Calu3 (cell line): ENCODE data around the gene GOLGA7B. TPM values are rescaled to one million over a fixed set of nuclear protein-coding genes. Genes with fewer than 3 reads are reported as not detected.

Experiments
- BruUV-seq: library from RNA; stranded (reverse); fragments of 400-500 nt; replicated peaks from 2 replicates; lab custom pipeline; 2021; lab: Mats Ljungman, UMichigan
- CTCF ChIA-PET: fragments of 300-600 bp; sonication (Branson Sonifier 250); formaldehyde crosslinking; loops from one replicate; lab custom pipeline; 2022; ENCODE audit warnings: antibody characterized with exemption; lab: Charles Lee
- DNase-seq: peaks from one replicate; pipeline ENCODE4 v3.0.0; 2022
- H3K27ac Mint-ChIP-seq: one replicate; pipeline ENCODE4 v1.8.0; 2022; ENCODE audit warnings: mixed read lengths; ENCODE audit not compliant: unreplicated experiment
- H3K27me3 Mint-ChIP-seq: one replicate; pipeline ENCODE4 v1.8.0; 2022; ENCODE audit warnings: mixed read lengths; ENCODE audit not compliant: unreplicated experiment
- H3K36me3 Mint-ChIP-seq: one replicate; pipeline ENCODE4 v1.8.0; 2022; ENCODE audit warnings: mild to moderate bottlenecking, moderate library complexity, mixed read lengths; ENCODE audit not compliant: insufficient read depth, unreplicated experiment
- H3K4me1 Mint-ChIP-seq: one replicate; pipeline ENCODE4 v1.8.0; 2022; ENCODE audit warnings: mild to moderate bottlenecking, low read depth, mixed read lengths; ENCODE audit not compliant: unreplicated experiment
- H3K4me3 Mint-ChIP-seq: one replicate; pipeline ENCODE4 v1.8.0; 2022; ENCODE audit warnings: mild to moderate bottlenecking, low read depth, moderate library complexity, mixed read lengths; ENCODE audit not compliant: unreplicated experiment
- H3K9me3 Mint-ChIP-seq: one replicate; pipeline ENCODE4 v1.8.0; 2022; ENCODE audit warnings: low read depth, mixed read lengths; ENCODE audit not compliant: unreplicated experiment
- CTCF ChIP-seq: fragments of 200-600 bp; IDR thresholded peaks from one replicate; pipeline ENCODE4 v1.8.0; 2022; ENCODE audit warnings: antibody characterized with exemption; ENCODE audit not compliant: unreplicated experiment
- intact Hi-C: fragments of 100-400 bp; cut with micrococcal nuclease; formaldehyde crosslinking; loops from one replicate; pipeline ENCODE4 v1.10.0; 2022; ENCODE audit not compliant: unreplicated experiment
- total RNA-seq: library from RNA; stranded (reverse); gene quantifications from 2 replicates; pipeline ENCODE4 v1.2.3, GENCODE V29; 2022

Gene GOLGA7B
- total RNA-seq, 1 experiment from 2014 or later, result 1.0 TPM

- peaks cover 6% of the 10 kb centered on the region for H3K4me1 Mint-ChIP-seq
- DNase-seq, result no peak
- peaks cover 4% of the 10 kb centered on the region for H3K36me3 Mint-ChIP-seq
- intact Hi-C loops, result loop anchor here (1.0 kb wide), 1 partner anchor 127 kb away; no protein-coding TSS in a partner anchor
- TF ChIP-seq CTCF, result no peak
- no peak overlapping the region for H3K27ac Mint-ChIP-seq
- no TSS peak for BruUV-seq
- H3K9me3 Mint-ChIP-seq, result no peaks in the 10 kb centered on the region
- CTCF ChIA-PET, result interaction anchor here (0.8 to 1.9 kb wide), 4 partner anchors 10 to 127 kb away, joined by 3 to 25 read pairs (median 3); no protein-coding TSS in a partner anchor
- H3K27me3 Mint-ChIP-seq, result peaks cover 54% of the 10 kb centered on the region
- no peak overlapping the region for H3K4me3 Mint-ChIP-seq
Observed at GRCh38 chr10:97914171-97914836, 64.7 kb downstream of the GOLGA7B start.

- Mint-ChIP-seq H3K27me3 (peaks cover 58% of the 10 kb centered on the region), H3K4me3 (no peak overlapping the region), H3K9me3 (no peaks in the 10 kb centered on the region), H3K4me1 (peaks cover 8% of the 10 kb centered on the region), H3K27ac (no peak overlapping the region), H3K36me3 (peaks cover 4% of the 10 kb centered on the region)
- intact Hi-C loops, result loop anchor here (1.0 kb wide), 1 partner anchor 126 kb away; no protein-coding TSS in a partner anchor
- BruUV-seq, result no TSS peak
- CTCF ChIA-PET, result interaction anchor here (0.7 to 1.9 kb wide), 5 partner anchors 9 to 962 kb away, joined by 3 to 25 read pairs (median 3); no protein-coding TSS in a partner anchor
- TF ChIP-seq CTCF, result peak; percentile 75
- peak; percentile 82 for DNase-seq
Observed at GRCh38 chr10:97914837-97915211, 65.2 kb downstream of the GOLGA7B start.

- TF ChIP-seq CTCF, result no peak
- DNase-seq, result no peak
- no peak overlapping the region for H3K27ac Mint-ChIP-seq
- H3K9me3 Mint-ChIP-seq, result no peaks in the 10 kb centered on the region
- BruUV-seq, result no TSS peak
- peaks cover 10% of the 10 kb centered on the region for H3K4me1 Mint-ChIP-seq
- peaks cover 57% of the 10 kb centered on the region for H3K27me3 Mint-ChIP-seq
- no peak overlapping the region for H3K4me3 Mint-ChIP-seq
- peaks cover 4% of the 10 kb centered on the region for H3K36me3 Mint-ChIP-seq
- intact Hi-C loops, result no loop called here
- CTCF ChIA-PET, result interaction anchor here (0.7 to 1.9 kb wide), 5 partner anchors 8 to 962 kb away, joined by 3 to 25 read pairs (median 3); no protein-coding TSS in a partner anchor
Observed at GRCh38 chr10:97915346-97916131, 65.9 kb downstream of the GOLGA7B start.

GRCh38 chr10:97916586-97916985 is 66.9 kb downstream of the GOLGA7B start:
- BruUV-seq, result no TSS peak
- TF ChIP-seq CTCF, result no peak
- Mint-ChIP-seq H3K36me3 (peaks cover 4% of the 10 kb centered on the region), H3K9me3 (no peaks in the 10 kb centered on the region), H3K27me3 (peaks cover 47% of the 10 kb centered on the region), H3K4me1 (peaks cover 20% of the 10 kb centered on the region), H3K27ac (no peak overlapping the region), H3K4me3 (no peak overlapping the region)
- CTCF ChIA-PET, result interaction anchor here (1.3 kb wide), 1 partner anchor 47 kb away, joined by 3 read pairs; no protein-coding TSS in a partner anchor
- no peak for DNase-seq
- intact Hi-C loops, result no loop called here
